ENCODE data around the gene CRACR2A.

DNA sequence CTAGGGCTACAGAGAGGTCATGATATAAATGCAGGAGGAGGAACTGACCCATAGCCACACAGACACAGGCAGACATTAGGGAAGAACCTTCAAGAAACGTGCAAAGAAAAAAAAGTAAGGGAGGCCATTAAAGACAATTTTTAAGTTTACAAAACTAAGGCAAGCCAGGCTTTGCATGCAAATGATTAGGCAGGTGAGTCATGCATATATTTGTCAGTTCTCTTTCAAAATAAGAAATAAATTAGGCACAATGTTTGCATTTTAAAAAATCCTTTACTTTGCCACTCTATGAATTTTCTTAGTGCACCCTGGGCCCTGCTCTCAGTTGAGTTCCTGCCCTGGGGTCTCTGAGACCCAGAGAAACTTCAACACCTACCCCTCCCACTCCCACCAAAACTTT is 186.9 kb downstream of the CRACR2A start:
- TF ChIP-seq CTCF (conservative IDR thresholded peaks at IDR 0.05; ENCODE audit: low read length) (no peak), EZH2phosphoT487 (IDR thresholded peaks at IDR 0.05; ENCODE audit: borderline replicate concordance, low read depth, low read length) (no peak)
